Kidney (tissue), 14 donors: Measurements from ENCODE around the gene DHX40. TPM values are rescaled to one million over a fixed set of nuclear protein-coding genes. Genes with fewer than 3 reads are reported as not detected.

Experiments
- DNase-seq, 5 donors: peaks; one replicate each; pipeline ENCODE4 v3.0.0-alpha.2; 2013 to 2020
- FAIRE-seq: peaks from 2 replicates; lab custom pipeline; 2012; peaks lifted over from hg19 to GRCh38; lab: Jason Lieb, UNC
- H3K27ac ChIP-seq, 2 donors: one replicate each; pipeline ENCODE4 v1.7.0; 2013; ENCODE audit warnings: low read depth in 2 of 2, low read length in 2 of 2, inconsistent platforms in 1 of 2
- H3K27me3 ChIP-seq: one replicate; pipeline ENCODE4 v1.7.1; 2013; ENCODE audit warnings: low read length, inconsistent platforms; ENCODE audit not compliant: control insufficient read depth, insufficient read depth
- H3K36me3 ChIP-seq, 3 donors: one replicate each; pipeline versions ENCODE4 v1.7.0 to v1.7.1; 2013; ENCODE audit warnings: low read length in 3 of 3, control low read depth in 1 of 3, inconsistent platforms in 1 of 3; ENCODE audit not compliant: insufficient read depth in 3 of 3, control insufficient read depth in 2 of 3
- H3K4me1 ChIP-seq, 3 donors: one replicate each; pipeline versions ENCODE4 v1.7.0 to v1.7.1; 2013; ENCODE audit warnings: low read length in 3 of 3, inconsistent platforms in 1 of 3, low read depth in 1 of 3; ENCODE audit not compliant: control insufficient read depth in 2 of 3, insufficient read depth in 2 of 3
- H3K4me3 ChIP-seq, 3 donors: one replicate each; pipeline versions ENCODE4 v1.7.0 to v1.8.1; 2013; ENCODE audit warnings: low read length in 3 of 3, control low read depth in 1 of 3, inconsistent platforms in 1 of 3
- H3K9ac ChIP-seq, 3 donors: one replicate each; pipeline versions ENCODE4 v1.7.0 to v1.7.1; 2013; ENCODE audit warnings: low read length in 3 of 3, control low read depth in 1 of 3, inconsistent platforms in 1 of 3
- H3K9me3 ChIP-seq, 3 donors: one replicate each; pipeline versions ENCODE4 v1.7.0 to v1.7.1; 2013; ENCODE audit warnings: low read length in 3 of 3, control low read depth in 1 of 3, inconsistent platforms in 1 of 3; ENCODE audit not compliant: control insufficient read depth in 2 of 3, insufficient read depth in 1 of 3
- intact Hi-C: fragments of 100-400 bp; cut with DNase I; formaldehyde crosslinking; loops from one replicate; pipeline ENCODE4 v1.11.1; 2022
- polyA plus RNA-seq: library from polyadenylated mRNA; stranded (reverse); fragments of 350-450 nt; fragmentation: Illumina TruSeq; extraction: RNeasy Lipid Tissue Mini Kit (QIAGEN cat#74804); gene quantifications from one replicate; pipeline ENCODE4 v1.2.3, GENCODE V29; 2014; ENCODE audit warnings: low read depth, low replicate concordance; ENCODE audit not compliant: insufficient read depth
- total RNA-seq: library from RNA; stranded (reverse); fragmentation: NEBNext Ultra II Directional; extraction: Animal tissue kit (Norgen Biotek cat#: 25700); gene quantifications from one replicate; pipeline ENCODE4 v1.2.1, GENCODE V29; 2021
- TF ChIP-seq, protein P1 (sequence below): IDR thresholded peaks from 3 replicates; pipeline ENCODE4 v1.5.1; 2012; ENCODE audit warnings: mild to moderate bottlenecking, moderate library complexity, borderline replicate concordance; ENCODE audit not compliant: insufficient read depth; ENCODE audit errors: extremely low read depth
- donor health status: control.
- donor health status: control.
- donor health status: control.
- donor health status: control.
- donor health status: control.
- donor health status: DM: yes; HTN: yes; CAD: no.
- donor health status: Normal renal cell carcinoma (clear cell type).

DHX40 gene
- total and polyA plus RNA-seq, 2 donors from 2014 or later, result 23.8 to 41.4 TPM

- Histone ChIP-seq H3K4me1 (peaks cover 8 to 36% (median 11%) of the 10 kb centered on the region in 3 donors), H3K36me3 (no peaks in the 10 kb centered on the region), H3K9me3 (no peaks in the 10 kb centered on the region), H3K4me3 (peak overlapping the region; percentile 63 to 99 (median 67)), H3K9ac (peak overlapping the region; percentile 69 to 96 (median 72)), H3K27ac (peak overlapping the region; percentile 99), H3K27me3 (no peaks in the 10 kb centered on the region)
- FAIRE-seq, result no peak
- TF ChIP-seq, protein P1, sequence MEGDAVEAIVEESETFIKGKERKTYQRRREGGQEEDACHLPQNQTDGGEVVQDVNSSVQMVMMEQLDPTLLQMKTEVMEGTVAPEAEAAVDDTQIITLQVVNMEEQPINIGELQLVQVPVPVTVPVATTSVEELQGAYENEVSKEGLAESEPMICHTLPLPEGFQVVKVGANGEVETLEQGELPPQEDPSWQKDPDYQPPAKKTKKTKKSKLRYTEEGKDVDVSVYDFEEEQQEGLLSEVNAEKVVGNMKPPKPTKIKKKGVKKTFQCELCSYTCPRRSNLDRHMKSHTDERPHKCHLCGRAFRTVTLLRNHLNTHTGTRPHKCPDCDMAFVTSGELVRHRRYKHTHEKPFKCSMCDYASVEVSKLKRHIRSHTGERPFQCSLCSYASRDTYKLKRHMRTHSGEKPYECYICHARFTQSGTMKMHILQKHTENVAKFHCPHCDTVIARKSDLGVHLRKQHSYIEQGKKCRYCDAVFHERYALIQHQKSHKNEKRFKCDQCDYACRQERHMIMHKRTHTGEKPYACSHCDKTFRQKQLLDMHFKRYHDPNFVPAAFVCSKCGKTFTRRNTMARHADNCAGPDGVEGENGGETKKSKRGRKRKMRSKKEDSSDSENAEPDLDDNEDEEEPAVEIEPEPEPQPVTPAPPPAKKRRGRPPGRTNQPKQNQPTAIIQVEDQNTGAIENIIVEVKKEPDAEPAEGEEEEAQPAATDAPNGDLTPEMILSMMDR, result no peak
- DNase-seq, result no peak
- intact Hi-C loops, result no loop called here
These were observed 53.6 kb downstream of the DHX40 start for GRCh38 chr17:59619035-59619297.

GRCh38 chr17:59619298-59620063 is 54.1 kb downstream of the DHX40 start, which contains the start of gene CLTC:
CLTC (plus strand) TSS chr17:59619895; CDS start chr17:59620132, 237 bp downstream.
- intact Hi-C loops, result no loop called here
- TF ChIP-seq, protein P1, result no peak
- H3K27ac ChIP-seq, result peak within 1 kb of the TSS; percentile 99
- no peaks in the 10 kb centered on the region for H3K27me3 ChIP-seq
- DNase-seq (peak; percentile 94 to 99 (median 97)), FAIRE-seq (no peak)
- peaks cover 11 to 38% (median 11%) of the 10 kb centered on the region in 3 donors for H3K4me1 ChIP-seq
- H3K36me3 ChIP-seq, result no peaks in the 10 kb centered on the region
- H3K9ac ChIP-seq, result peak within 1 kb of the TSS; percentile 69 to 96 (median 78)
- H3K9me3 ChIP-seq, result no peaks in the 10 kb centered on the region
- H3K4me3 ChIP-seq, result peak within 1 kb of the TSS; percentile 63 to 99 (median 67)

DNA sequence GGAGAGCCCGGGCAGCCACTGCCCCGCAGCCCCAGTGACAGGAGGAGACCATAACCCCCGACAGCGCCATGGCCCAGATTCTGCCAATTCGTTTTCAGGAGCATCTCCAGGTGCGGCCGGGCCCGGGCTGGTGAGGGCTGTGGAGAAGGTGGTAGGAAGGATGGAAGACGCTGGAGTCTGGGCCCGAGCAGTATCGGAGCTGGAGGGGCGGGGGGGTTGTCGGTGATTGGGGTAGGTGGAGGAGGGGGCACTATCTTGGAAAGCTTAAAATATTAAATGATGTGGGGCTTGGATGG is 54.6 kb downstream of the DHX40 start:
- DNase-seq (no peak), FAIRE-seq (no peak)
- Histone ChIP-seq H3K27ac (peak overlapping the region; percentile 99), H3K9ac (peak overlapping the region; percentile 69 to 85 (median 72)), H3K4me1 (peaks cover 11 to 38% (median 11%) of the 10 kb centered on the region in 3 donors), H3K36me3 (no peaks in the 10 kb centered on the region), H3K4me3 (peak overlapping the region; percentile 63 to 99 (median 67)), H3K27me3 (no peaks in the 10 kb centered on the region), H3K9me3 (no peaks in the 10 kb centered on the region)
- TF ChIP-seq, protein P1, result no peak
- intact Hi-C loops, result no loop called here
